Breast epithelium (tissue), 4 donors: ENCODE measurements around the gene SNTA1. TPM values are rescaled to one million over a fixed set of nuclear protein-coding genes. Genes with fewer than 3 reads are reported as not detected.
"Not testable (repeated sequence)": the region's sequence is repeated elsewhere in the genome, so short reads cannot be mapped to it uniquely, and the experiment has no call there.

Experiments used
- DNase-seq, 2 donors: peaks; one replicate each; pipeline ENCODE4 v3.0.0-alpha.2; 2019; ENCODE audit warnings: low spot score in 2 of 2
- H3K27ac ChIP-seq, 2 donors: fragments of 200-600 bp; sonication (generic) in 1 of 2; one replicate each; pipeline ENCODE4 v1.5.1; 2016 to 2019; ENCODE audit warnings: mild to moderate bottlenecking in 1 of 2
- H3K27me3 ChIP-seq, 2 donors: fragments of 200-600 bp; sonication (generic) in 1 of 2; one replicate each; pipeline versions ENCODE4 v1.5.1 to v1.6.0; 2017 to 2019; ENCODE audit warnings: control low read depth in 1 of 2, mild to moderate bottlenecking in 1 of 2
- H3K36me3 ChIP-seq: fragments of 200-600 bp; one replicate; pipeline ENCODE4 v1.5.1; 2019
- H3K4me1 ChIP-seq, 2 donors: fragments of 200-600 bp; sonication (generic); one replicate each; pipeline ENCODE4 v1.5.1; 2016 to 2019; ENCODE audit warnings: control low read depth in 1 of 2
- H3K4me3 ChIP-seq, 3 donors: fragments of 200-600 bp; sonication (generic); 1 replicate in 2 of 3; 2 replicates in 1 of 3; pipeline ENCODE4 v1.5.1; 2016 to 2019; ENCODE audit warnings: mild to moderate bottlenecking in 3 of 3, moderate library complexity in 2 of 3
- H3K9me3 ChIP-seq, 2 donors: fragments of 200-600 bp; sonication (generic) in 1 of 2; one replicate each; pipeline ENCODE4 v1.5.1; 2016 to 2019; ENCODE audit warnings: control low read depth in 1 of 2
- CTCF ChIP-seq, 3 donors: fragments of 450-650 bp; IDR thresholded peaks; one replicate each; pipeline ENCODE4 v1.5.1; 2016 to 2017; ENCODE audit warnings: antibody characterized with exemption in 3 of 3, mild to moderate bottlenecking in 3 of 3, moderate library complexity in 3 of 3
- POLR2A ChIP-seq: fragments of 450-650 bp; IDR thresholded peaks from one replicate; pipeline ENCODE4 v1.6.1; 2016; ENCODE audit warnings: antibody characterized with exemption, mild to moderate bottlenecking, moderate library complexity
- POLR2AphosphoS5 ChIP-seq, 3 donors: sonication (generic); formaldehyde crosslinking; IDR thresholded peaks; one replicate each; pipeline ENCODE4 v1.6.1; 2017; ENCODE audit warnings: antibody characterized with exemption in 3 of 3
- intact Hi-C: fragments of 100-400 bp; cut with DNase I; formaldehyde crosslinking; loops from one replicate; pipeline ENCODE4 v1.15.1; 2023; ENCODE audit warnings: low total_unique reads
- total RNA-seq, 3 donors: library from RNA; depleted of rRNA; stranded (reverse); fragments of >200 nt; gene quantifications; one replicate each; pipeline ENCODE4 v1.1.0, GENCODE V29; 2016

SNTA1 gene
- 100 to 1,000 TPM in 1 of 3 donors, 10 to 100 TPM in 2; 19.3 to 121 (median 21.1) TPM for total RNA-seq

- intact Hi-C loops, result no loop called here
- peak within 1 kb of the TSS; percentile 70 to 92 (median 75) for H3K4me3 ChIP-seq
- no peaks in the 10 kb centered on the region for H3K27me3 ChIP-seq
- H3K4me1 ChIP-seq, result no peaks in the 10 kb centered on the region
- no peak for TF ChIP-seq POLR2AphosphoS5 (IDR thresholded peaks at IDR 0.05)
- no peak for TF ChIP-seq CTCF (IDR thresholded peaks at IDR 0.05)
- no peak for TF ChIP-seq POLR2A
- H3K9me3 ChIP-seq, result no peaks in the 10 kb centered on the region
- peak within 1 kb of the TSS; percentile 79 to 84 for H3K27ac ChIP-seq
- DNase-seq, result peak; percentile 90
- H3K36me3 ChIP-seq, result no peaks in the 10 kb centered on the region
These were observed at the start of gene SNTA1 for GRCh38 chr20:33443512-33444239. TSS of gene SNTA1 (minus strand) at chr20:33443763. CDS start at chr20:33443620, 143 bp downstream.

- Histone ChIP-seq H3K4me3 (peak overlapping the region; percentile 80 to 95 (median 89)), H3K36me3 (no peaks in the 10 kb centered on the region), H3K27me3 (no peaks in the 10 kb centered on the region), H3K9me3 (no peaks in the 10 kb centered on the region), H3K27ac (peak overlapping the region in 1 of 2 donors; percentile 92), H3K4me1 (no peaks in the 10 kb centered on the region)
- no peak for DNase-seq
- TF ChIP-seq POLR2AphosphoS5 (IDR thresholded peaks at IDR 0.05) (no peak), POLR2A (no peak), CTCF (IDR thresholded peaks at IDR 0.05) (no peak)
- intact Hi-C loops, result no loop called here
These were observed 47.5 kb upstream of the SNTA1 start for GRCh38 chr20:33490934-33491656.

- Histone ChIP-seq H3K9me3 (no peaks in the 10 kb centered on the region), H3K36me3 (no peaks in the 10 kb centered on the region), H3K27me3 (no peaks in the 10 kb centered on the region), H3K4me1 (no peaks in the 10 kb centered on the region), H3K27ac (peak within 1 kb of the TSS; percentile 92 to 96), H3K4me3 (peak within 1 kb of the TSS; percentile 80 to 95 (median 89))
- intact Hi-C loops, result no loop called here
- TF ChIP-seq POLR2AphosphoS5 (IDR thresholded peaks at IDR 0.05) (no peak), POLR2A (no peak), CTCF (IDR thresholded peaks at IDR 0.05) (no peak)
- peak; percentile 36 to 55 for DNase-seq
These were observed 46.7 kb upstream of the SNTA1 start, which contains the start of gene CBFA2T2 for GRCh38 chr20:33490023-33490933. TSS of gene CBFA2T2 (plus strand) at chr20:33490096. CDS start at chr20:33490268, 172 bp downstream.

- Histone ChIP-seq H3K4me1 (no peaks in the 10 kb centered on the region), H3K4me3 (peak overlapping the region; percentile 80 to 95 (median 89)), H3K27ac (peak overlapping the region; percentile 92 to 96), H3K9me3 (no peaks in the 10 kb centered on the region), H3K27me3 (no peaks in the 10 kb centered on the region), H3K36me3 (no peaks in the 10 kb centered on the region)
- intact Hi-C loops, result no loop called here
- peak; percentile 99 to 100 for DNase-seq
- TF ChIP-seq POLR2AphosphoS5 (IDR thresholded peaks at IDR 0.05), result peak; percentile 98 to 100 (median 98)
- no peak for TF ChIP-seq CTCF (IDR thresholded peaks at IDR 0.05)
- TF ChIP-seq POLR2A, result peak; percentile 89
These were observed 46.0 kb upstream of the SNTA1 start for GRCh38 chr20:33489495-33490022.

GRCh38 chr20:33488661-33489494 lies 45.3 kb upstream of the SNTA1 start:
- H3K36me3 ChIP-seq, H3K4me1 ChIP-seq, H3K27me3 ChIP-seq, intact Hi-C loops, H3K9me3 ChIP-seq, DNase-seq: not testable (repeated sequence)
- Histone ChIP-seq H3K27ac (peak overlapping the region; percentile 92 to 96), H3K4me3 (peak overlapping the region; percentile 80 to 95 (median 89))
